GM19455 (cell line): Measurements from ENCODE around the gene SYCP1.
"Not testable (repeated sequence)": the region's sequence is repeated elsewhere in the genome, so short reads cannot be mapped to it uniquely, and the experiment has no call there.

Experiments
- ATAC-seq: cut with Tn5 transposase; IDR thresholded peaks from one replicate; pipeline ENCODE4 v1.9.1; 2021; ENCODE audit not compliant: unreplicated experiment

SYCP1 gene

DNA sequence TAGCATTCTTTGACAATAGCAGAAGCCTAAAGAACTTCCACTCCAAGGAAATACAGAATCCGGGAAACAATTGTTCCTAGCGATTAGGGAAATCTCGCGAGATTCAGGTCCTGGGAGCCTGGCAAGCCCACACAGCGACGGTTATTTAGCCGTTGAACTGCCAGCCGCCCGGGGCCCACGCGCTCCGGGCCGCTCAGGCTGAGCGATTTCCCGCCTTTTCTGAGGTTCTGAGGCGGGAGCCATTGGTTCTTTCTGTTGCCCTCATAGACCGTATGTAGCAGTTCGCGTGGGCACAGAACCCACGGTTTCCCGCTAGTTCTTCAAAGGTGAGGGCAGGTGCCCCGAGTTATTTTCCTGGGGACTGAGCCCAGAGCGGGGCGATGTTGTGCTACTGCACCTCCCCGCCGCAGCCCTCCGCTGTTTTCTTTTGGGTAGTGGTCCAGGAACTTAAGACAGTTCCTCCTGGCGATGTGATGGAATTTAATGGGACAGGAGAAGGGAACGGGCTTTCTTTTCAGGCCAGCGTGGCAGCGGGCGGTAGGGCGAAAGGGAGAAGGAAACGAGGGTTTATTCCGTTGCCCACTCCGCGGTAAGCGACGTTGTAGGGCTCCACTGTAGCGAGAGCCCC, at the start of gene SYCP1:
TSS of gene SYCP1 (plus strand) at position 171 of the 628 bp plus-strand sequence. CDS start 602 bp downstream, outside the sequence.
- no peak for ATAC-seq

- no peak for ATAC-seq
Measured at GRCh38 chr1:114819869-114820268, 34.8 kb upstream of the SYCP1 start.

DNA sequence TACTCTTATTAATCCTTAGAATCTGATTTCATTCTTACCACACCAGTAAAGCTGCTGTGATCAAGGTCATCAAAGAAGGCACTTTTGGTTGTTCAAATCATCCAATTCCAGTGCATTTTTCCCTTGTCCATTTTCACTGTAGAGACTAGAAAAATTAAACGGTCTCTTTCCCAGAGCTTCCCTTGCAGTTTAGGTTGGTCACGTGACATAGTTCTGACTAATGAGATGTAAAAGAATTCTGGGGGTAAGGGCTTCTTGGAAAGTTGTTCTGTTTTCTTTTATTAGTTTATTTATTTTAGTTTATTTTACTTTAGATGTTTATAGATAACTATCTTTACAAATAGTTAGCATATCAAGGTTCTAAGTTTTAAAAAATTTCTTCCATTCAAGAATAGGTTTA, 34.3 kb upstream of the SYCP1 start:
- ATAC-seq = no peak

- ATAC-seq = no peak
Measured at GRCh38 chr1:114821978-114822377, 32.7 kb upstream of the SYCP1 start.

GRCh38 chr1:114828251-114828650, 26.4 kb upstream of the SYCP1 start:
- ATAC-seq = no peak

GRCh38 chr1:114830075-114830474, 24.6 kb upstream of the SYCP1 start:
- ATAC-seq = not testable (repeated sequence)

- no peak for ATAC-seq
Measured at GRCh38 chr1:114831276-114831994, 23.2 kb upstream of the SYCP1 start.

DNA sequence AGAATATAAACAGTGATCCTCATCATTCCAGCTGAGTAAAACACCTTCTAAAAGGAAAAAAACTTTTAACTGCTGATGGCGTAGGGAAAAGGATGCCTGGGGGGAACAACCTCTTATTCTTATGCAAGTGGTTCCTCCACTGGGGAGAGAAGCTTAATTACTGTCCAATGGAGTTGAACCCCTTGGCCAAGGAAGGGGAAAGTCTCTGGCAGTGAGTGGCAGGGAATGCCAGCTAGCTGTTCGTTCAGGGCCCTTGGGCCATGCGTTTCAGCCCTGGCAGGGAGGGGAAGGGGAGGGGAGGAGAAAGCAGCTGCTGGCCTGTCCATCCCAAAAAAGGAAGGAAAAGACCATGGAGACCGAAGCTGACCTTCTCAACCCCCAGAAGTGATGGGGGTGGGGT, 22.6 kb upstream of the SYCP1 start:
- ATAC-seq = no peak

DNA sequence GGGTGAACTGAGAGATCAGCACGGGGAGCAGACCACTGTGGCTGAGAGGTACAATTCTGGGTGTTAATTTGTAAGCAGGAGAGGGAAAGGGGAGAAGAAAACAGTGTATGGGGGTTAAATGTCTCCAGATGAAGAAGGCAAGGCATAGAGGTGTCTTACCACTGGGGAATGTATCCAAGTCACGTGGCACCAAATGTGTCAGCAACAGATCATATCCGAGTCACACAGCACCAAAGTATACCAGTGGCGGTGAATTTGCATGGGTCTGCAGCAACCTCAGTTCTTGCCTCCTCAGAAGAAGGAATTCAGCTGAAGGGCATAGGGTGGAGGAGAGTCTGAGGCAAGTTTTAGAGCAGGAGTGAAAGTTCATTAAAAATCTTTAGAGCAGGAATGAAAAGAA, 21.2 kb upstream of the SYCP1 start:
- no peak for ATAC-seq

GRCh38 chr1:114844270-114844669, 10.4 kb upstream of the SYCP1 start:
- no peak for ATAC-seq

- no peak for ATAC-seq
Measured at GRCh38 chr1:114853584-114853983, 1.1 kb upstream of the SYCP1 start.

- ATAC-seq = no peak
Measured at GRCh38 chr1:114861384-114861783, 6.7 kb downstream of the SYCP1 start.

DNA sequence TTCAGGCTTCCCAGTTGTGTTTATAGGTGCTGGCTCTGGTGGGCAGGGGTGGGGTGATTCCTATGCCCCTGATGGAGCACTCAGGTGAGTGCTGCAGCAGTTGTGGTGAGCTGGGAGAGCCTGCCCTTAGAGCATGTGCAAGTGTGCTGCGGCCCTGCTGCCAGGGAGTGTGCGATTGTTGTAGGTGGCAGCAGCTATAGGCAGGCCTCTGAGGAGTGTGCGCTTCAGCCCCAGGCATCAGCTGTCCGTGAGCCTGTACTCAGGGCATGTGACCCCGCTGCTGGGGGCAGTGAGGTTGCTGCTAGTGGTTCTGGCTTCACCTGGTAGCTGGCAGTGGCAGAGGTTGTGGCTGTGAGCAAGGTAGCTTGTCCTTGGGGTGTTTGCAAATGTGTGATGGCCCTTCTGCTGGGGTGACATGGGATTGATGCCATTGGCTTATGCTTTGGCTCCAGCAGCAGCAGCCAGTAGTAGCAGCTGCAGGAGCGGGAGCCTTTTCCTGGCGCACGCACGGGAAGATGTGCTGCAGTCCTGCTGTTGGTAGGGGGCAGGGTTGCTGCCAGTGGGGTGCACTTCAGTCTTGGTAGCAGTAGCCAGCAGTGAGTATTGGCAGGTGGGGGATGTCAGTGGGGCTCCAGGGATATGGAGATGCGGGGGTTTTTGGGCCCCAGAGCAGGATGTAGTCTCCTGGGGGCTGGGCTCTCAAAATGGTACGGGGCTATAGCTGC, 37.7 kb downstream of the SYCP1 start:
- no peak for ATAC-seq

- ATAC-seq = no peak
Measured at GRCh38 chr1:114896795-114897194, 42.1 kb downstream of the SYCP1 start.

- ATAC-seq = no peak
Measured at GRCh38 chr1:114901814-114902213, 47.2 kb downstream of the SYCP1 start.

- no peak for ATAC-seq
Measured at GRCh38 chr1:114902343-114902742, 47.7 kb downstream of the SYCP1 start.

GRCh38 chr1:114903480-114903879, 48.8 kb downstream of the SYCP1 start:
- ATAC-seq = no peak

GRCh38 chr1:114915720-114916119, 61.1 kb downstream of the SYCP1 start:
- ATAC-seq = not testable (repeated sequence)

GRCh38 chr1:114926607-114927006, 71.9 kb downstream of the SYCP1 start:
- ATAC-seq = no peak

DNA sequence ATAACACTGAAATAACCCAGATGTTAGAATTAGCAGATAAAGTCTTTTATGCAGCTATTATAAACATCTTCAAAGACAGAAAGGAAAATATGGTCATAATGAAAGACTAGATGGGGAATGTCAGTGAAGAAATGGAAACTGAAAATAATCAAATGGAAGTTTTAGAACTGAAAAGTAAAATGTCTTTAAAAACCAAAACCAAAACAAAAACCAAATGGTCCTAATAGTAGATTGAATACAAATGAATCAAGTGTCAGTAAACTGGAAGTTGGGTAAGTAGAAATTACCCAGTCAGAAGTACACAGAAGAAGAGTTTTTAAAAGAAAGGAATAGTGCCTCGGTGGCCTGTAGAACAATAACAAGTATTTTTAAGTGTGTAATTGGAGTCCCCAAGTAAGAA, 72.7 kb downstream of the SYCP1 start:
- ATAC-seq = no peak

GRCh38 chr1:114956570-114956969, 101.9 kb downstream of the SYCP1 start:
- ATAC-seq = no peak

- ATAC-seq = no peak
Measured at GRCh38 chr1:114959423-114959822, 104.8 kb downstream of the SYCP1 start.
